BLaER1 treated with 17β-estradiol and CSF1 and Interleukin-3, amounts not matched to agents 10 nM and 100 nM (cell line): ENCODE measurements around the gene KIAA1549.

Source experiments
- H3K27ac ChIP-seq, 11 experiments: shearing (Covaris generic); formaldehyde crosslinking; 2 replicates each; pipeline ENCODE4 v1.8.1; 2022
- H3K27me3 ChIP-seq, 11 experiments: shearing (Covaris generic); formaldehyde crosslinking; 2 replicates each; pipeline ENCODE4 v1.8.1; 2022
- H3K36me3 ChIP-seq, 11 experiments: shearing (Covaris generic); formaldehyde crosslinking; 2 replicates each; pipeline ENCODE4 v1.8.1; 2022
- H3K4me1 ChIP-seq, 10 experiments: shearing (Covaris generic); formaldehyde crosslinking; 2 replicates each; pipeline ENCODE4 v1.8.1; 2022
- H3K4me2 ChIP-seq, 11 experiments: shearing (Covaris generic); formaldehyde crosslinking; 2 replicates each; pipeline ENCODE4 v1.8.1; 2022
- H3K4me3 ChIP-seq, 10 experiments: shearing (Covaris generic); formaldehyde crosslinking; 2 replicates each; pipeline ENCODE4 v1.8.1; 2022
- H3K9ac ChIP-seq, 11 experiments: shearing (Covaris generic); formaldehyde crosslinking; 2 replicates each; pipeline ENCODE4 v1.8.1; 2022
- H3K9me3 ChIP-seq, 11 experiments: shearing (Covaris generic); formaldehyde crosslinking; replicated peaks in 1 of 11; 2 replicates each; pipeline ENCODE4 v1.8.1; 2022
- H4K20me1 ChIP-seq, 11 experiments: shearing (Covaris generic); formaldehyde crosslinking; 2 replicates each; pipeline ENCODE4 v1.8.1; 2022
- Cebpa-rat ChIP-seq, 11 experiments: shearing (Covaris generic); IDR thresholded peaks; 2 replicates each; pipeline ENCODE4 v1.8.1; 2022

The KIAA1549 gene

DNA sequence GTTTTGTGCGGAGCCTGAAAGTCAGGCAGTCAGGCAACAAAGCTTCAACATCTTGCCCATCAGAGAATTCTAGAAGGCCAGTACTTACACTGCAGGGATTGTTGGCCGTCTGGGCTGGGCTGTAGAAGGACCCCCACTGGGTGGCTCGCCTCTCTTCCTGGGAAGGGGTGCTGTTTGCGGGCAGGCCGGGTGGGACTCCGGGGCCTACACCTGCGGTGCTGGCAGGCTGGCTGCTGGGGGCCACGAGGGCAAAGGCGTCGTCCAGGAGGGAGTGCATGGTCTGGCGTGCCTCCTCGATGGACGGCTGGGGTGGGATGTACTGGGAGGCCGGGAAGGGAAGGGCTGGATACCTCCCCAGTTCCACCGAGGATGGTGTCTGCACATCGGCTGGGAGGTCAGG lies 120.1 kb downstream of the KIAA1549 start:
- no peak overlapping the region for H3K4me3 ChIP-seq
- H3K27ac ChIP-seq: no peak overlapping the region
- H3K4me2 ChIP-seq: no peak overlapping the region
- no peak overlapping the region for H3K9ac ChIP-seq
- H3K9me3 ChIP-seq: peaks cover 25 to 40% (median 36%) of the 10 kb centered on the region in 11 experiments
- H3K27me3 ChIP-seq: no peaks in the 10 kb centered on the region
- peaks cover 42 to 78% (median 67%) of the 10 kb centered on the region in 11 experiments for H3K36me3 ChIP-seq
- no peak for TF ChIP-seq Cebpa-rat (IDR thresholded peaks at IDR 0.05)
- H4K20me1 ChIP-seq: no peaks in the 10 kb centered on the region
- H3K4me1 ChIP-seq: peaks cover 0 to 21% (median 0%) of the 10 kb centered on the region in 10 experiments; a peak in 8 of 20 replicates

- no peaks in the 10 kb centered on the region for H3K4me1 ChIP-seq
- H3K27ac ChIP-seq: no peak overlapping the region
- H4K20me1 ChIP-seq: no peaks in the 10 kb centered on the region
- no peak overlapping the region for H3K4me3 ChIP-seq
- no peak overlapping the region for H3K9ac ChIP-seq
- H3K36me3 ChIP-seq: peaks cover 47 to 85% (median 68%) of the 10 kb centered on the region in 11 experiments
- H3K27me3 ChIP-seq: no peaks in the 10 kb centered on the region
- peaks cover 25 to 40% (median 36%) of the 10 kb centered on the region in 11 experiments for H3K9me3 ChIP-seq
- no peak for TF ChIP-seq Cebpa-rat (IDR thresholded peaks at IDR 0.05)
- H3K4me2 ChIP-seq: no peak overlapping the region
Observed at GRCh38 chr7:138857728-138858127, 123.5 kb downstream of the KIAA1549 start.

DNA sequence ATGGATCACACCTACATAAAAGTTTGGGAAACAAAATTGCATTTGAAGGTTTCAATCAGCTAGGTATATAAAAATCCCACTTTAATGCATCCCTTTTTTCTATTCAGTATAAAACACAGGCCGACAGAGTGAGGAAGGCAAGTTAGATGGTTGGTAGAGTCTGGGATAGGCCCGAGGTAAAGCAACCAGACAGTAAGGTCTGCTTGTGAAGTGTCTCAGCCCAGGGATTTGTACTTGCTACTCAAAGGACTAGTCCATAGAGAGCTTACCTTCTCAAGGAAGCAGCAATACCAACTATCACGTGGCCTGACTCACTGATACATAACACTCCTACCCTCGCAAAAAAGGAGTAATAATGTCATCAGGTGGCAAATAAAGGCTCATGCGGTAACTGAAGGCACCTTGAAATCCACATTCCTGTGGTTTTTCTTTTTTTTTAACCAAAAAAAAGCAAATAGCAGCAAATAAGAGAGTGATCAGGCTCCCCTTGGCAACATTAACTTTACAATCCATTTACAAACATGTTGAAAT lies 127.0 kb downstream of the KIAA1549 start:
- no peak for TF ChIP-seq Cebpa-rat (IDR thresholded peaks at IDR 0.05)
- H3K27me3 ChIP-seq: no peaks in the 10 kb centered on the region
- H3K36me3 ChIP-seq: peaks cover 47 to 91% (median 74%) of the 10 kb centered on the region in 11 experiments
- no peak overlapping the region for H3K9ac ChIP-seq
- no peaks in the 10 kb centered on the region; a peak in 1 of 22 replicates for H4K20me1 ChIP-seq
- H3K4me1 ChIP-seq: no peaks in the 10 kb centered on the region
- H3K9me3 ChIP-seq: peaks cover 31 to 44% (median 40%) of the 10 kb centered on the region in 11 experiments
- no peak overlapping the region for H3K4me2 ChIP-seq
- H3K4me3 ChIP-seq: no peak overlapping the region
- H3K27ac ChIP-seq: no peak overlapping the region

DNA sequence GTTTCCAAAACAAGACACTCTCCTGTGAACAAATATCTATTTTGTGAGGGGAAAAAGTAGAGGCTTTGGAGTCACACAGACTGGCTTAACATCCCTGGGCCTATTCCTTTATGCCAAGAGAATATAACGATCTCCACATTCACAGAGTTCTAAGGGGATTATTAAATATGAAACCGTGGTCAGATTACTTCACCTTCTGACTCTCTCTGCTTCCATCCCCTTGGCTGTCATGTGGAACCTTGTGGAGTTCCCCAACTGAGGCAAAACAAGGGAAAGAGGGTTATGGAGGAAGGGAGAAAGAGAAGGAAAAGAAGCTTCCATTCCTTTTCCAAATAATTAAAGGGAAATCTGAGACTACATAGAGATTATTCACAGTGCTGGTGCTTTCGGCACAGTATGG lies 127.7 kb downstream of the KIAA1549 start:
- H3K4me1 ChIP-seq: no peaks in the 10 kb centered on the region
- no peak overlapping the region for H3K4me2 ChIP-seq
- no peak overlapping the region for H3K27ac ChIP-seq
- no peaks in the 10 kb centered on the region; a peak in 1 of 22 replicates for H4K20me1 ChIP-seq
- H3K27me3 ChIP-seq: no peaks in the 10 kb centered on the region
- TF ChIP-seq Cebpa-rat (IDR thresholded peaks at IDR 0.05): no peak
- H3K4me3 ChIP-seq: no peak overlapping the region
- peaks cover 24 to 37% (median 33%) of the 10 kb centered on the region in 11 experiments for H3K9me3 ChIP-seq
- H3K36me3 ChIP-seq: peaks cover 41 to 84% (median 67%) of the 10 kb centered on the region in 11 experiments
- H3K9ac ChIP-seq: no peak overlapping the region

GRCh38 chr7:138852469-138852868 lies 128.7 kb downstream of the KIAA1549 start:
- no peak for TF ChIP-seq Cebpa-rat (IDR thresholded peaks at IDR 0.05)
- Histone ChIP-seq H3K9ac (no peak overlapping the region), H4K20me1 (no peaks in the 10 kb centered on the region; a peak in 1 of 22 replicates), H3K4me2 (no peak overlapping the region), H3K4me1 (no peaks in the 10 kb centered on the region), H3K4me3 (no peak overlapping the region), H3K36me3 (peaks cover 31 to 76% (median 57%) of the 10 kb centered on the region in 11 experiments), H3K27me3 (no peaks in the 10 kb centered on the region), H3K9me3 (peaks cover 14 to 27% (median 24%) of the 10 kb centered on the region in 11 experiments), H3K27ac (no peak overlapping the region)

DNA sequence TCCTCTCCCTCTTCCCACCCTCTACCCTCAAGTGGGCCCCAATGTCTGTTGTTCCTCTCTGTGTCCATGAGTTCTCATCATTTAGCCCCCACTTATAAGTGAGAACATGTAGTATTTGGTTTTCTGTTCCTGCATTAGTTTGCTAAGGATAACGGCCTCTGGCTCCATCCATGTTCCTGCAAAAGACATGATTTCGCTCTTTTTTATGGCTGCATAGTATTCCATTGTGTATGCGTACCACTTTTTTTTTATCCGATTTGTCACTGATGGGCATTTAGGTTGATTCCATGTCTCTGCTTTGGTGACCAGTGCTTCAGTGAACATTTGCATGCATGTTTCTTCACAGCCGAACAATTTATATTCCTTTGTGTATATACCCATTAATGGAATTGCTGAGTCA lies 131.5 kb downstream of the KIAA1549 start:
- no peaks in the 10 kb centered on the region; a peak in 1 of 22 replicates for H4K20me1 ChIP-seq

DNA sequence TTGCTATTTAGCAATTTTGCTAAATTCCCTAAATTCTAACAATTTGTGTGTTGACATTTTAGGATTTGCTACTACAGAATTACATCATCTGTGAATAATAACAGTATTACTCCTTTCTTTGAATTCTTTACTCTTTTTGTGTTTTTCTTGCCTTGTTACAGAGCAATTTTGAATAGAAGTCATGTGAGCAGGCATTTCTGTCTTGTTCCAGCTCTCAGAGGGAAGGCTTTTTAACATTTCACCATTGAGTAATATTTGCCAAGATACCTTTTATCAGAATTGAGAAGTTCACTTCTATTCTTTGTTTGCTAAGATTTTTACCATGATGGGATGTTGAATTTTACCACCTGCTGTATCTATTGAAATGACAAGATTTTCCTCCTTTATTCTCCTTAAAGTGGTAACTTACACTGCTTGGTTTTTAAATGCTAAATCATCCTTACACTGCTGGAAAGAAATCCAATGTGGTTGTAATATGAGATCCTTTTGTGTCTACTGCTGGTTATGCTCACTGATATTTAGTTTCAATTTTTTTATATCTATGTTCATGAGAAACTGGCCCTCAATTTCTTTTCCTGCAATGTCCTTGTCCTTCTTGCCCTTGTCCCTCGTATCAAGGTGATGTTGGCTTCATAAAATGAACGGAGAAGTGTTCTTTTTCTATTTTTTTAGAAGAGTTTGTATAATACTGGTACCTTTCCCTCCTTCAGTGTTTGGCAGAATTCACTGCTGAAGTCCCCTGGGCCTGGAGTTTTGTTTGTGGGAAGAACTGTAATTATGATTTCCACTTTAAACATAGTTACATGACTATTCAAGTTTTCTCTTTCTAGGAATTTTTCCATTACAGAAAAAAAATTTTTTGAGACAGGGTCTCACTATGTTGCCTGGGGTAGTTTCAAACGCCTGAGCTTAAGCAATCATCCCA lies 132.9 kb downstream of the KIAA1549 start:
- H3K4me1 ChIP-seq: no peaks in the 10 kb centered on the region
- no peak overlapping the region for H3K4me2 ChIP-seq

More for the DNA sequence above, 131.5 kb downstream of the KIAA1549 start:
- Histone ChIP-seq H3K27me3 (no peaks in the 10 kb centered on the region), H3K36me3 (peaks cover 14 to 59% (median 39%) of the 10 kb centered on the region in 11 experiments), H3K4me2 (no peak overlapping the region), H3K4me1 (no peaks in the 10 kb centered on the region), H3K9ac (no peak overlapping the region), H3K4me3 (no peak overlapping the region), H3K9me3 (peaks cover 8 to 14% (median 11%) of the 10 kb centered on the region in 11 experiments; a peak in 20 of 22 replicates), H3K27ac (no peak overlapping the region)
- no peak for TF ChIP-seq Cebpa-rat (IDR thresholded peaks at IDR 0.05)

GRCh38 chr7:138845711-138846110 lies 135.5 kb downstream of the KIAA1549 start:
- no peak overlapping the region for H3K27ac ChIP-seq
- no peaks in the 10 kb centered on the region for H3K4me1 ChIP-seq
- H3K36me3 ChIP-seq: peaks cover 19 to 57% (median 40%) of the 10 kb centered on the region in 11 experiments
- peaks cover 8 to 17% (median 11%) of the 10 kb centered on the region in 11 experiments; a peak in 20 of 22 replicates for H3K9me3 ChIP-seq
- no peak overlapping the region for H3K4me3 ChIP-seq
- no peaks in the 10 kb centered on the region for H3K27me3 ChIP-seq
- no peak for TF ChIP-seq Cebpa-rat (IDR thresholded peaks at IDR 0.05)
- no peak overlapping the region for H3K9ac ChIP-seq
- no peak overlapping the region for H3K4me2 ChIP-seq
- no peaks in the 10 kb centered on the region for H4K20me1 ChIP-seq

More for the DNA sequence above, 132.9 kb downstream of the KIAA1549 start:
- peaks cover 8 to 17% (median 11%) of the 10 kb centered on the region in 11 experiments; a peak in 20 of 22 replicates for H3K9me3 ChIP-seq
- no peak overlapping the region for H3K9ac ChIP-seq
- peaks cover 18 to 66% (median 46%) of the 10 kb centered on the region in 11 experiments for H3K36me3 ChIP-seq
- no peaks in the 10 kb centered on the region for H3K27me3 ChIP-seq
- H4K20me1 ChIP-seq: no peaks in the 10 kb centered on the region; a peak in 1 of 22 replicates
- no peak overlapping the region for H3K27ac ChIP-seq
- TF ChIP-seq Cebpa-rat (IDR thresholded peaks at IDR 0.05): no peak
- H3K4me3 ChIP-seq: no peak overlapping the region
